ENCODE measurements around the gene B4GALNT4. TPM values are rescaled to one million over a fixed set of nuclear protein-coding genes. Genes with fewer than 3 reads are reported as not detected.

Gene B4GALNT4
- total RNA-seq, 1 experiment from 2014 or later = 4.7 TPM

GRCh38 chr11:330307-330693 is 39.0 kb upstream of the B4GALNT4 start:
- Histone ChIP-seq H3K36me3 (ENCODE audit: low read depth) (no peaks in the 10 kb centered on the region), H3F3A (ENCODE audit: insufficient read depth, low read depth) (no peaks in the 10 kb centered on the region), H3K27ac (no peak overlapping the region), H3K4me2 (no peak overlapping the region), H3K9me2 (ENCODE audit: insufficient read depth) (no peaks in the 10 kb centered on the region), H3K27me3 (ENCODE audit: insufficient read depth, low read depth) (0 out of 2 replicates have a peak, but pooled peaks cover 3% of the 10 kb centered on the region), H2AFZ (no peak overlapping the region), H3K9me3 (ENCODE audit: insufficient read depth, low read depth) (no peaks in the 10 kb centered on the region), H3K79me2 (ENCODE audit: low read depth) (no peaks in the 10 kb centered on the region), H4K20me1 (ENCODE audit: insufficient read depth) (no peaks in the 10 kb centered on the region), H3K4me1 (replicated peaks; ENCODE audit: insufficient read depth) (no peaks in the 10 kb centered on the region), H3K4me3 (no peak overlapping the region)
- CTCF ChIA-PET = no interaction called here
- intact Hi-C loops (cut with micrococcal nuclease; ENCODE audit: unreplicated experiment) = no loop called here
- POLR2A ChIA-PET (ENCODE audit: unreplicated experiment) = no interaction called here
- BruUV-seq (replicated peaks) = no TSS peak
- no peak for DNase-seq
- no peak for TF ChIP-seq EZH2 (IDR thresholded peaks at IDR 0.05; ENCODE audit: low read depth)

- intact Hi-C loops (cut with micrococcal nuclease; ENCODE audit: unreplicated experiment) = no loop called here
- H3K4me3 ChIP-seq = no peak overlapping the region
- no peak overlapping the region for H3K4me2 ChIP-seq
- no peaks in the 10 kb centered on the region for H4K20me1 ChIP-seq (ENCODE audit: insufficient read depth)
- H3K79me2 ChIP-seq (ENCODE audit: low read depth) = no peaks in the 10 kb centered on the region
- H3K36me3 ChIP-seq (ENCODE audit: low read depth) = no peaks in the 10 kb centered on the region
- POLR2A ChIA-PET (ENCODE audit: unreplicated experiment) = no interaction called here
- no peaks in the 10 kb centered on the region for H3K9me3 ChIP-seq (ENCODE audit: insufficient read depth, low read depth)
- no peak overlapping the region for H3K27ac ChIP-seq
- H3K4me1 ChIP-seq (replicated peaks; ENCODE audit: insufficient read depth) = no peaks in the 10 kb centered on the region
- TF ChIP-seq EZH2 (IDR thresholded peaks at IDR 0.05; ENCODE audit: low read depth) (no peak), CTCF (conservative IDR thresholded peaks at IDR 0.05) (no peak)
- CTCF ChIA-PET = no interaction called here
- BruUV-seq (replicated peaks) = no TSS peak
- H3K9me2 ChIP-seq (ENCODE audit: insufficient read depth) = no peaks in the 10 kb centered on the region
- H3F3A ChIP-seq (ENCODE audit: insufficient read depth, low read depth) = no peaks in the 10 kb centered on the region
- no peak overlapping the region for H2AFZ ChIP-seq
- 0 out of 2 replicates have a peak, but pooled peaks cover 3% of the 10 kb centered on the region for H3K27me3 ChIP-seq (ENCODE audit: insufficient read depth, low read depth)
- no peak for DNase-seq
Observed at GRCh38 chr11:330694-331357, 38.5 kb upstream of the B4GALNT4 start.

- intact Hi-C loops (cut with micrococcal nuclease; ENCODE audit: unreplicated experiment) = no loop called here
- no peaks in the 10 kb centered on the region for H3K4me1 ChIP-seq (replicated peaks; ENCODE audit: insufficient read depth)
- H3K27me3 ChIP-seq (ENCODE audit: insufficient read depth, low read depth) = 0 out of 2 replicates have a peak, but pooled peaks cover 3% of the 10 kb centered on the region
- H2AFZ ChIP-seq = no peak overlapping the region
- BruUV-seq (replicated peaks) = no TSS peak
- H3K27ac ChIP-seq = no peak overlapping the region
- no peak for TF ChIP-seq CTCF (conservative IDR thresholded peaks at IDR 0.05)
- TF ChIP-seq EZH2 (IDR thresholded peaks at IDR 0.05; ENCODE audit: low read depth) = no peak
- H3K9me2 ChIP-seq (ENCODE audit: insufficient read depth) = no peaks in the 10 kb centered on the region
- no peak overlapping the region for H3K4me3 ChIP-seq
- ChIA-PET POLR2A (ENCODE audit: unreplicated experiment) (no interaction called here), CTCF (no interaction called here)
- DNase-seq = no peak
- H4K20me1 ChIP-seq (ENCODE audit: insufficient read depth) = no peaks in the 10 kb centered on the region
- no peaks in the 10 kb centered on the region for H3K9me3 ChIP-seq (ENCODE audit: insufficient read depth, low read depth)
- H3K36me3 ChIP-seq (ENCODE audit: low read depth) = no peaks in the 10 kb centered on the region
- no peaks in the 10 kb centered on the region for H3F3A ChIP-seq (ENCODE audit: insufficient read depth, low read depth)
- no peaks in the 10 kb centered on the region for H3K79me2 ChIP-seq (ENCODE audit: low read depth)
- no peak overlapping the region for H3K4me2 ChIP-seq
Observed at GRCh38 chr11:331358-332060, 37.8 kb upstream of the B4GALNT4 start.
